Measurements from ENCODE around the gene HEMK1. TPM values are rescaled to one million over a fixed set of nuclear protein-coding genes. Genes with fewer than 3 reads are reported as not detected.
A peak's percentile ranks its signal among the peaks of the same experiment; 100 is the strongest.

HEMK1 gene
- total RNA-seq, 1 donor from 2014 or later: 6.6 TPM

DNA sequence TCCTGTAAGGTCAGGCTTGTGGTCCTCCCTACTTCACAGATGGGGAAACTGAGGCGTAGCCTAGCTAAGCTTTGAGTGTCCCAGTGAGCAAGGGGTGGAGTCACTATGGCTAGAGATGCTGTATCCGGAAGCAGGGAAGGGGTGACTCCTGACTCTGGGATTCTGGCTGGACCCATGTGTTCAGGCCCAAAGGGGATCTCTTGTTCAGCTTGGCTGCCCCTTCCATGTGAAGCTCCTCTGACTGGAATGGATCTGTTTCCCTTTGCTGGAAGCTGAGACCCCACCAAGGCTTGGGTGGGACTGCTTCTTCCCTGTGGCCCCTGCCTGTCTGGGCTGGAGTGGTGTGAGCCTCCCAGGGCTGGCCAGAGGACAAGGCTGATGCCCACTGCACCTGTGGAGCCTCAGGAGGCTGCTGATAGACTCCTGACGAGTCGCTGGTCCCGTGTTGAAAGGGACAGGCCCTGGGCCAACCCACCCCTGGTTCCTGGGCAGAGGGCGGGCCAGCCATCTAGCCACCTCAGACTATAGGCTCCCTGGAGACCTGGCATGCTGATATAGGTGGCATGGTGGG lies 48.7 kb downstream of the HEMK1 start:
- no peaks in the 10 kb centered on the region for H3K27me3 ChIP-seq (ENCODE audit: control insufficient read depth, insufficient read depth, low read length)
- TF ChIP-seq, protein P1, sequence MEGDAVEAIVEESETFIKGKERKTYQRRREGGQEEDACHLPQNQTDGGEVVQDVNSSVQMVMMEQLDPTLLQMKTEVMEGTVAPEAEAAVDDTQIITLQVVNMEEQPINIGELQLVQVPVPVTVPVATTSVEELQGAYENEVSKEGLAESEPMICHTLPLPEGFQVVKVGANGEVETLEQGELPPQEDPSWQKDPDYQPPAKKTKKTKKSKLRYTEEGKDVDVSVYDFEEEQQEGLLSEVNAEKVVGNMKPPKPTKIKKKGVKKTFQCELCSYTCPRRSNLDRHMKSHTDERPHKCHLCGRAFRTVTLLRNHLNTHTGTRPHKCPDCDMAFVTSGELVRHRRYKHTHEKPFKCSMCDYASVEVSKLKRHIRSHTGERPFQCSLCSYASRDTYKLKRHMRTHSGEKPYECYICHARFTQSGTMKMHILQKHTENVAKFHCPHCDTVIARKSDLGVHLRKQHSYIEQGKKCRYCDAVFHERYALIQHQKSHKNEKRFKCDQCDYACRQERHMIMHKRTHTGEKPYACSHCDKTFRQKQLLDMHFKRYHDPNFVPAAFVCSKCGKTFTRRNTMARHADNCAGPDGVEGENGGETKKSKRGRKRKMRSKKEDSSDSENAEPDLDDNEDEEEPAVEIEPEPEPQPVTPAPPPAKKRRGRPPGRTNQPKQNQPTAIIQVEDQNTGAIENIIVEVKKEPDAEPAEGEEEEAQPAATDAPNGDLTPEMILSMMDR (IDR thresholded peaks at IDR 0.05; ENCODE audit: insufficient read depth, low read length, severe bottlenecking): no peak

DNA sequence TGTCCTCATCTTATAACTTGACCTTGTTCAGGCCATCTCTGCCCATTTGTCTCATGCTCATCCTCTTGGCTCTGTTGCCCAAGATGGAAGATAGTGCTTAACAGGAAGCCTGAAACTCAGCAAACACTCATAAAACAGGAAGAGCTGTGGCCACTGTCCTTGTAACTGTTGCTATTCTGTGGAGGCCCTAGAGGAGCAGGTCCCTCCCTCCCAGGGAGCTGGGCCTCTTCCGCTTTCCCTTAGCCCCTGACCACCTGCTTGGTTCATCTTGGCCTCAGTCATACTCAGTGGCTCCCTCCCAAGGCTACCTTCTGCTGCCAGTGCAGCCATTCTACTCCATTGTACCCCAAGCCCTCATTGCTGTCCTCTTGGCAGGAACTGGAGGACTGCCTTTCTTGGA lies 51.1 kb downstream of the HEMK1 start:
- TF ChIP-seq, protein P1 (IDR thresholded peaks at IDR 0.05; ENCODE audit: insufficient read depth, low read length, severe bottlenecking): no peak
- no peaks in the 10 kb centered on the region for H3K27me3 ChIP-seq (ENCODE audit: control insufficient read depth, insufficient read depth, low read length)
- H3K36me3 ChIP-seq (ENCODE audit: control insufficient read depth, insufficient read depth, low read length): no peaks in the 10 kb centered on the region
- FAIRE-seq (no peak), DNase-seq (ENCODE audit: low read depth) (no peak)
- no peak overlapping the region for H3K4me3 ChIP-seq (ENCODE audit: low read depth, low read length)

More for the DNA sequence above, 48.7 kb downstream of the HEMK1 start:
- FAIRE-seq: no peak
- H3K36me3 ChIP-seq (ENCODE audit: control insufficient read depth, insufficient read depth, low read length): no peaks in the 10 kb centered on the region
- H3K4me3 ChIP-seq (ENCODE audit: low read depth, low read length): peak overlapping the region; percentile 87
- DNase-seq (ENCODE audit: low read depth): no peak

DNA sequence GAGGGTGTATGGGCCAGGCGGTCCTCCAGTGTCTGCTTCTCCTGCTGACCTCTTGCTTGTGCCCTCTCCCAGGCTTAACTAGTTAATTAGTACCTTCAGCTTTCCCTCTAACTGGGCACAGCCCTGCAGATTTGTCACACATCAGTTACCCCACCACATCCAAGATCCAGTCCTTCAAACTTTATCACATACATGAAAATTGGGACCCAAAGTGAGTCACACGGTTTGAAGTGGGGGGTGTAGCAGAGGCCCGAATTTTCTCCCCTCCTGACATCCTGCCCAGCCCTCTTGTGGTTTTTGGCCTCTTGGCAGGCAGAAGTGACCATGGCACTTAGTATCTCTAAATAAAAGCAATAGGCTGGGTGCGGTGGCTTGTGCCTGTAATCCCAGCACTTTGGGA lies 51.5 kb downstream of the HEMK1 start:
- FAIRE-seq (no peak), DNase-seq (ENCODE audit: low read depth) (no peak)
- Histone ChIP-seq H3K36me3 (ENCODE audit: control insufficient read depth, insufficient read depth, low read length) (no peaks in the 10 kb centered on the region), H3K4me3 (ENCODE audit: low read depth, low read length) (no peak overlapping the region), H3K27me3 (ENCODE audit: control insufficient read depth, insufficient read depth, low read length) (no peaks in the 10 kb centered on the region)
- TF ChIP-seq, protein P1 (IDR thresholded peaks at IDR 0.05; ENCODE audit: insufficient read depth, low read length, severe bottlenecking): no peak

DNA sequence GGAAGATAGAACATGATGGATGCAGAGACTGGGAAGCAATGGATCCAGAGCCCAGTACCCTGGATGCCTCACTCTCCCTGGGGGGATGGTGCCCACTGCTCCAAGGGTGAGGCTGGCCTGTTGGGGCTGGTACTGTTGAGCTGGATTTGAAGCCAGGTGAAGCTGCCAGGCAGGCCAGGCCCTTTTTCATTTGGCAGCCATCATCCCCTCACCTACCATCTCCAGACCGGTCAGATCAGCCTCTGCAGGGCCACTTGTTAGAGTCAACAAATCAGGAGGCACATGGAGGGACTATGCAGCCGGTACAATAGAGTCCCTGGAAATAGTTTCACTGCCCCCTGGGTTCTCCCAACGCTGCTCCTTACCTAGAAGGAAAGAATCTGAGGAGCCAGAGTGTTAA lies 53.6 kb downstream of the HEMK1 start:
- DNase-seq (ENCODE audit: low read depth) (no peak), FAIRE-seq (no peak)
- Histone ChIP-seq H3K4me3 (ENCODE audit: low read depth, low read length) (no peak overlapping the region), H3K36me3 (ENCODE audit: control insufficient read depth, insufficient read depth, low read length) (no peaks in the 10 kb centered on the region), H3K27me3 (ENCODE audit: control insufficient read depth, insufficient read depth, low read length) (no peaks in the 10 kb centered on the region)
- TF ChIP-seq, protein P1 (IDR thresholded peaks at IDR 0.05; ENCODE audit: insufficient read depth, low read length, severe bottlenecking): no peak

DNA sequence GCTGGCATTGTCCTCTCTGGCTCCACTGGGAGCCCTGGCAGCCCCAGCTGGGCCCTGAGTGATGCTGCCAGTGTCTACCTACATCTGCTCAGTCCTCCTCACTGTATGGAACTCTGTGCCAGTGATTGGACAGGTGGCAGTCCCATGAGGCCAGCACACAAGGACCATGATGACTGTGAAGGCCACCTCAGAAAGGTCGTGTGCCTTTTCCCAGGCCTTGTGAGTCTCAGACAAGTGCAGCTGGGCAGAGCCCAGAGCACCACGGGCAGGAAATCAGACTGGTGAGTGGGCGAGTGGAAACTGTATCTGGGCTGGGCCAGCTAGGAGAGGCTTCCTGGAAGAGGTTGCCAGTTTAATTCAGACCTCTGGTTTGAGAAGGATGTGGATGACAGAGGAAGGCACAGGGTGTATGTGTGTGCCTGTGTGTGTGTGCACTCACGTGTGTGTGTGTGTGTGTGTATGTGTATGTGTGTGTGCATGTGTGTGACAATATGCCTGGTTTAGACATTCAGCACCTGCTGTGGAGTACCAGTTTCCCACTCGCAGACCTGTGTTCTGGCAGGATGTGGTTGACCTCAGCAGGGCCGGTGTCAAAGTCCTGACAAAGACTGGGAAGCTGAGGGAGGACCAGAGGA lies 54.6 kb downstream of the HEMK1 start:
- FAIRE-seq: no peak
- Histone ChIP-seq H3K27me3 (ENCODE audit: control insufficient read depth, insufficient read depth, low read length) (no peaks in the 10 kb centered on the region), H3K4me3 (ENCODE audit: low read depth, low read length) (no peak overlapping the region), H3K36me3 (ENCODE audit: control insufficient read depth, insufficient read depth, low read length) (no peaks in the 10 kb centered on the region)
- TF ChIP-seq, protein P1 (IDR thresholded peaks at IDR 0.05; ENCODE audit: insufficient read depth, low read length, severe bottlenecking): no peak
- DNase-seq (ENCODE audit: low read depth): no peak

DNA sequence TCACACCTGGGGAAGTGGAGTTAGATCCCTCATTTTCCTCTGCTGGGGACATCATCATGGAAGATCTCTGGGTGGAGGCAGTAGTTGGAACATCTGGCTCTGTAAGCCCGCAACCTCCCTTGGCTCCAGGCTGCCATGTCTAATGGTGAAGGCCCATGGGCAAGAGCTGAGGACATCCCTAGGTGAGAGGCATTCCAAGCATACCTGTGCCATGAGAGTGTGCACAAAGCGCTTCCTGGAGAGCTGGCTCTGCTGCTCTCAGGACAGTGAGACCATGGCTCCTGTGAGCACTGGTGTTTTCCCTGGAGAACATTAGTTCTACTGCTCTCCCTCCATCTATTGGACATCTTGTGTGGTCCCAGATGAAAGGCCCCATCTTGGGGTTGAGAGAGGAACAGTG lies 55.3 kb downstream of the HEMK1 start:
- DNase-seq (ENCODE audit: low read depth) (peak; percentile 78), FAIRE-seq (peak; percentile 96)
- Histone ChIP-seq H3K36me3 (ENCODE audit: control insufficient read depth, insufficient read depth, low read length) (no peaks in the 10 kb centered on the region), H3K4me3 (ENCODE audit: low read depth, low read length) (no peak overlapping the region), H3K27me3 (ENCODE audit: control insufficient read depth, insufficient read depth, low read length) (no peaks in the 10 kb centered on the region)
- TF ChIP-seq, protein P1 (IDR thresholded peaks at IDR 0.05; ENCODE audit: insufficient read depth, low read length, severe bottlenecking): no peak
